Naive thymus-derived CD8-positive, alpha-beta T cell (primary cell): Measurements from ENCODE around the gene ZFHX3. TPM values are rescaled to one million over a fixed set of nuclear protein-coding genes. Genes with fewer than 3 reads are reported as not detected.

Source experiments
- ATAC-seq, 2 donors: fragments of 150-1000 bp; cut with Tn5 transposase in 1 of 2; sonication (Bioruptor Pico), chemical (Tn5 transposase) in 1 of 2; 1 replicate in 1 of 2; 2 replicates in 1 of 2; pipeline ENCODE4 v1.10.0; 2021; ENCODE audit warnings: mild to moderate bottlenecking in 2 of 2, moderate library complexity in 2 of 2
- POLR2A ChIA-PET: fragments of 350-600 bp; sonication (Branson Sonifier 250); formaldehyde crosslinking; loops from one replicate; lab custom pipeline; 2021; ENCODE audit warnings: antibody characterized with exemption; lab: Charles Lee
- DNase-seq, 10 donors: peaks; one replicate each; pipeline versions ENCODE4 v3.0.0 to v3.0.0-alpha.2; 2020 to 2022
- H3K27ac Mint-ChIP-seq, 10 donors: one replicate each; pipeline ENCODE4 v1.8.0; 2020 to 2022; ENCODE audit warnings: mild to moderate bottlenecking in 10 of 10, mixed read lengths in 10 of 10, moderate library complexity in 4 of 10, inconsistent platforms in 1 of 10
- H3K27me3 Mint-ChIP-seq, 5 donors: one replicate each; pipeline ENCODE4 v1.8.0; 2021 to 2022; ENCODE audit warnings: mixed read lengths in 5 of 5
- H3K36me3 Mint-ChIP-seq, 3 donors: one replicate each; pipeline ENCODE4 v1.8.0; 2020 to 2022; ENCODE audit warnings: mixed read lengths in 3 of 3, mild to moderate bottlenecking in 2 of 3, inconsistent platforms in 1 of 3
- H3K4me1 Mint-ChIP-seq, 4 donors: one replicate each; pipeline ENCODE4 v1.8.0; 2021 to 2022; ENCODE audit warnings: mixed read lengths in 4 of 4
- H3K4me3 Mint-ChIP-seq, 10 donors: one replicate each; pipeline ENCODE4 v1.8.0; 2020 to 2022; ENCODE audit warnings: mild to moderate bottlenecking in 10 of 10, mixed read lengths in 10 of 10, moderate library complexity in 6 of 10, inconsistent platforms in 1 of 10
- H3K9me3 Mint-ChIP-seq, 9 donors: one replicate each; pipeline ENCODE4 v1.8.0; 2020 to 2022; ENCODE audit warnings: mixed read lengths in 9 of 9, mild to moderate bottlenecking in 3 of 9, inconsistent platforms in 1 of 9, moderate library complexity in 1 of 9
- polyA plus RNA-seq, 3 donors: library from polyadenylated mRNA; unstranded; fragments of 300-500 nt; fragmentation: Illumina TruSeq; gene quantifications; one replicate each; pipeline ENCODE4 v1.2.3, GENCODE V29; 2021
- total RNA-seq, 8 experiments: library from RNA in 2 of 8; stranded (reverse) in 2 of 8; gene quantifications; one replicate each; pipeline ENCODE4 v1.2.3 and lab custom pipeline; 2021 to 2026

Gene ZFHX3
- total and polyA plus RNA-seq, 5 experiments from 2014 or later: 0.05 to 0.38 (median 0.34) TPM; not detected in 2

DNA sequence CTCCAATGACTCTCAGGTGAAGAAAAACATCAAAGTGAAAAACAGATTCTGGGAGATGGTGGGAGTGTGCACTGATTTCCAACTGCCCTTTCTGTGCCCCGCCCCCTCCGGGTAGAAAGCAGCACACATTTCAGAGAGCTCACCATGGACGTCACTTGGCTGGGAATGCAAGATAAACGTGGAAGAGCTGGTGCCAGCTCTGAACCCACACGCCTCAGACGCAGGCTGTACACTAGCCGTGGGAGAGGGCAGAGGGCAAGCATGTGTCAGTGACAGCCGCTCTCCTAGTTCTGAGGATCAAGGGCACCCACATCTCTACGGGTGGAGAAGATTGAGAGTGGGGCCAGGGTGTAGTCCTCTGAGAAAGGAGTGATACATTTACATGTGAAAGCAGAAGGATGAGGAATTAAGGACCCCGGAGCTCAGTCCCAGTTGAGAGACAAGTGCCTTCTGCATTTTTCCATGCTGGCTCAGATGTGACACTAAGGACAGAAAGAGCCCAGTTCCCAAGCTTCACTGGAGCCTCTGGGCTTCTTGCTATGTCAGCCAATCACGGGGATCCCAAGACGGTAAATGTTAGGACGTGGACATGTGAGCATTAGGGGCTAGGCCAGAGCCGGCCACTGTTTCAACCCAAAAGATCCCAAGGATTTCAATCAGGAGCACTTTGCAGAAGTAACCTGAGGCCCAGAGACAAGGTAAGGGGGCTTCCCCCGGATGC, 101.3 kb downstream of the ZFHX3 start:
- H3K4me3 Mint-ChIP-seq: no peak overlapping the region
- H3K9me3 Mint-ChIP-seq: no peaks in the 10 kb centered on the region
- H3K27me3 Mint-ChIP-seq: peaks cover 0 to 2% (median 0%) of the 10 kb centered on the region in 5 donors

GRCh38 chr16:72946063-72946462, 101.9 kb downstream of the ZFHX3 start:
- ATAC-seq: no peak
- Mint-ChIP-seq H3K4me1 (no peaks in the 10 kb centered on the region), H3K4me3 (no peak overlapping the region), H3K27ac (no peak overlapping the region), H3K9me3 (no peaks in the 10 kb centered on the region), H3K27me3 (peaks cover 0 to 2% (median 0%) of the 10 kb centered on the region in 5 donors), H3K36me3 (no peaks in the 10 kb centered on the region)
- DNase-seq: no peak
- POLR2A ChIA-PET: no interaction called here

More for the DNA sequence above, 101.3 kb downstream of the ZFHX3 start:
- Mint-ChIP-seq H3K4me1 (no peaks in the 10 kb centered on the region), H3K36me3 (no peaks in the 10 kb centered on the region), H3K27ac (no peak overlapping the region)
- ATAC-seq: no peak
- POLR2A ChIA-PET: no interaction called here
- DNase-seq: no peak

DNA sequence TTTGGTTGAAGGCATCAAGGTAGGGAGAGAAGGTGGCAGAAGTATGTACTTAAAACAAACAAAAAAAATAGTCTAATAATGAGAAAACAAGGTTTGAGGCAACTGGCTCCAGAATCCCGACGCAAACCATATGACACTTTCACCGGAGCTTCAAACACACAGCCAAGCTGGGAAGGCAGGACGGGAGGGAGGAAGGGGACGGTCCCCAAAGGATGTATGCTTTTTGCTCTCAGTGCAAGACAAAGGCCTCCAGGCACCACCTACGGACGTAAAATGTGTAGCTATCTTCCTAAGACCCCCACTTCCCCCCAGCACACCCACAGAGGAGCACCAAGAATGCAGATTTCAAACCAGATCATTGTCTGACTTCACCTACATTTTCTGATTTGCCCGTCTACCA, 102.3 kb downstream of the ZFHX3 start:
- Mint-ChIP-seq H3K27me3 (peaks cover 0 to 2% (median 0%) of the 10 kb centered on the region in 5 donors), H3K4me3 (no peak overlapping the region), H3K36me3 (no peaks in the 10 kb centered on the region), H3K4me1 (no peaks in the 10 kb centered on the region), H3K9me3 (no peaks in the 10 kb centered on the region), H3K27ac (no peak overlapping the region)
- no peak for DNase-seq
- no peak for ATAC-seq
- POLR2A ChIA-PET: no interaction called here

- ATAC-seq (no peak), DNase-seq (no peak)
- POLR2A ChIA-PET: no interaction called here
- Mint-ChIP-seq H3K27ac (no peak overlapping the region), H3K9me3 (no peaks in the 10 kb centered on the region), H3K27me3 (peaks cover 0 to 2% (median 0%) of the 10 kb centered on the region in 5 donors), H3K4me1 (no peaks in the 10 kb centered on the region), H3K36me3 (no peaks in the 10 kb centered on the region), H3K4me3 (no peak overlapping the region)
Measured at GRCh38 chr16:72944757-72945485, 103.0 kb downstream of the ZFHX3 start.

GRCh38 chr16:72942021-72942420, 105.9 kb downstream of the ZFHX3 start:
- no peaks in the 10 kb centered on the region for H3K4me1 Mint-ChIP-seq

DNA sequence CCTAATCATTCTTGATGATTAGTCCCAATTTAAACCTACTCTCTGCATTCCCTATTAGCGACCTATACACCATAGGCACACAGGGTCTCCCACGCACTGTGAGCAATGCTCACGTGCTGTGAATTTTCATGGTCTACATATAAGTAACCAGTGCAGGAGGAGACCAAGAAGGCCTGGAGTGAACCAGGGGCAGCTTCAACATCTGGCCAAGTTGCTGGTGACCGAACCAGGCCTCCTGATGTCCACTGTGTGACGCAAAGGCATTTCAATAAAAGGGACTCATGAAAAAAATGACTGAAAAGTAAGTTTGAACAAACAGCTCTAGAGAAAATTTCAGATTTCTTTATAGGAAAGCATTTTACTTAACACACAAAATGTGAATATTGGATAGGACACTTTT, 107.0 kb downstream of the ZFHX3 start:
- no peak for DNase-seq
- no peak overlapping the region for H3K4me3 Mint-ChIP-seq
- no peaks in the 10 kb centered on the region for H3K36me3 Mint-ChIP-seq
- H3K4me1 Mint-ChIP-seq: no peaks in the 10 kb centered on the region
- peaks cover 0 to 2% (median 0%) of the 10 kb centered on the region in 9 donors for H3K9me3 Mint-ChIP-seq
- peaks cover 0 to 12% (median 4%) of the 10 kb centered on the region in 5 donors for H3K27me3 Mint-ChIP-seq
- no peak overlapping the region for H3K27ac Mint-ChIP-seq
- POLR2A ChIA-PET: no interaction called here
- ATAC-seq: no peak

More at GRCh38 chr16:72942021-72942420, 105.9 kb downstream of the ZFHX3 start:
- POLR2A ChIA-PET: no interaction called here
- Mint-ChIP-seq H3K27ac (no peak overlapping the region), H3K36me3 (no peaks in the 10 kb centered on the region), H3K27me3 (peaks cover 0 to 2% (median 0%) of the 10 kb centered on the region in 5 donors), H3K4me3 (no peak overlapping the region), H3K9me3 (no peaks in the 10 kb centered on the region)
- DNase-seq (no peak), ATAC-seq (no peak)

DNA sequence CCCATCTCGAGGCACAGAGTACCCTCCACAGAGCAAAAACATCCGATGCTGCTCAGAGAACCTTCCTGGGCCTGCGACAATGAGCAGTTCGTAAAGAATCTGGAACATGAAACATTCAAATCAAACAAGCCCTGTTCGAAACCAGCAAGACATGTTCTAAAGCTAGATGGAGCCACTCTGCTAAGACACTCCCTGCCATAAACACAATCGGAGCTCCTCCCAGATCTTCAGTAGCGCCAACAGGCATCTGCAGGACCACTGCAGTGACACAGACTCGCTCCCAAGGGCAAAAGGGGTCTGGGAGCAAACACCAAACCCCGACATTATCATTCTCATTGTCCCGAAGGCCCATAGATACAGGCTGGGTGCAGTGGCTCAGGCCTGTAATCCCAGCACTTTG, 108.7 kb downstream of the ZFHX3 start:
- H3K27ac Mint-ChIP-seq: no peak overlapping the region
- POLR2A ChIA-PET: no interaction called here
- peaks cover 0 to 2% (median 0%) of the 10 kb centered on the region in 9 donors for H3K9me3 Mint-ChIP-seq
- H3K36me3 Mint-ChIP-seq: no peaks in the 10 kb centered on the region
- ATAC-seq (no peak), DNase-seq (no peak)
- no peak overlapping the region for H3K4me3 Mint-ChIP-seq
- peaks cover 0 to 19% (median 5%) of the 10 kb centered on the region in 5 donors for H3K27me3 Mint-ChIP-seq
- peaks cover 0 to 4% (median 0%) of the 10 kb centered on the region in 4 donors for H3K4me1 Mint-ChIP-seq

DNA sequence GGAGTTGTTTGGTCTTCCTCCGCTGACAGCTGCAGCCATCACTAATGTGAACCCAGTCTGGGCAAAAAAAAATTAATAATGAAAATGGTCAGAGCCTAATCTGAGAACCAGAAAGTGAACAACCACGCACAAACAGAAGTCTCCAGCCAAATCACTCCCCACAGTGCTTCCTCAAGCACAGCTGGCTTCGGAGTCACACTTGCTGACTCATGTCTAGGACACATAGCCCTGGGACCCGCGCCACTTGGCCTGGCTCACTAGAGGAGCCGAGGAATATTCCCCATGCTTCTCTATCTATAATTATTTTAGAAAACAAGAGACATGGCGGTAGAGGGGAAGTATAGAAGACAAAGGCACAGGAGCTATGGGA, 109.1 kb downstream of the ZFHX3 start:
- no peaks in the 10 kb centered on the region for H3K36me3 Mint-ChIP-seq
- H3K4me3 Mint-ChIP-seq: no peak overlapping the region
- H3K27ac Mint-ChIP-seq: no peak overlapping the region
- H3K27me3 Mint-ChIP-seq: peaks cover 0 to 19% (median 5%) of the 10 kb centered on the region in 5 donors
- peaks cover 0 to 4% (median 0%) of the 10 kb centered on the region in 4 donors for H3K4me1 Mint-ChIP-seq
- ATAC-seq: no peak
- peaks cover 0 to 2% (median 0%) of the 10 kb centered on the region in 9 donors for H3K9me3 Mint-ChIP-seq
- DNase-seq: no peak
- POLR2A ChIA-PET: no interaction called here

GRCh38 chr16:72937916-72938794, 109.8 kb downstream of the ZFHX3 start:
- no peak overlapping the region for H3K4me3 Mint-ChIP-seq
- H3K9me3 Mint-ChIP-seq: peaks cover 0 to 2% (median 0%) of the 10 kb centered on the region in 9 donors
- no peaks in the 10 kb centered on the region for H3K36me3 Mint-ChIP-seq
- H3K27me3 Mint-ChIP-seq: peaks cover 0 to 19% (median 5%) of the 10 kb centered on the region in 5 donors
- DNase-seq (no peak), ATAC-seq (no peak)
- POLR2A ChIA-PET: no interaction called here
- peaks cover 0 to 6% (median 0%) of the 10 kb centered on the region in 4 donors for H3K4me1 Mint-ChIP-seq
- no peak overlapping the region for H3K27ac Mint-ChIP-seq

- ATAC-seq: no peak
- peaks cover 0 to 19% (median 5%) of the 10 kb centered on the region in 5 donors for H3K27me3 Mint-ChIP-seq
- H3K27ac Mint-ChIP-seq: no peak overlapping the region
- no peak overlapping the region for H3K4me3 Mint-ChIP-seq
- no peak for DNase-seq
- peaks cover 0 to 14% (median 0%) of the 10 kb centered on the region in 4 donors for H3K4me1 Mint-ChIP-seq
- peaks cover 0 to 2% (median 0%) of the 10 kb centered on the region in 9 donors for H3K9me3 Mint-ChIP-seq
- POLR2A ChIA-PET: no interaction called here
- no peaks in the 10 kb centered on the region for H3K36me3 Mint-ChIP-seq
Measured at GRCh38 chr16:72937360-72937759, 110.6 kb downstream of the ZFHX3 start.

- Mint-ChIP-seq H3K4me3 (no peak overlapping the region), H3K4me1 (peaks cover 0 to 23% (median 0%) of the 10 kb centered on the region in 4 donors), H3K27me3 (peaks cover 0 to 19% (median 4%) of the 10 kb centered on the region in 5 donors), H3K27ac (no peak overlapping the region), H3K36me3 (no peaks in the 10 kb centered on the region), H3K9me3 (peaks cover 0 to 2% (median 0%) of the 10 kb centered on the region in 9 donors)
- POLR2A ChIA-PET: no interaction called here
- ATAC-seq (no peak), DNase-seq (no peak)
Measured at GRCh38 chr16:72936408-72936807, 111.5 kb downstream of the ZFHX3 start.

DNA sequence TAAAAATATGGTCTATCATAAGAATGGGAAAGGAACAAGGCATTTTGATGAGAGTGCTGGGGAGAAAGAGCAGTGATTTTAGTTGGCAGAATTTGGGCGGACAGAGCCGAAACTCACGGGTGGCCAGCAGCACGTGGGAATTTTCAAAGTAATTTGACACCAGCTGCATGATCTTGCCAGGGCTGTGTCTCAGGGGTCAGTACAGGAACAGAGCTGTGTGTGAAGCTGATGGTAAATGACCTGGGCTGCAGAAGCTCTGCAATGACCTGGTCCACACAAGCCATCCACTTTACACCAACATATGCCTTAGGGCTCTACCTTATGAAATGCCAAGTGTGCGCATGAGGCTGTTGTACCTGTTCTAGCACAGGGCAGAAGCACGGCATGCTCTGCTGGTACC, 112.0 kb downstream of the ZFHX3 start:
- Mint-ChIP-seq H3K27me3 (peaks cover 0 to 19% (median 4%) of the 10 kb centered on the region in 5 donors), H3K9me3 (peaks cover 0 to 2% (median 0%) of the 10 kb centered on the region in 9 donors), H3K4me3 (no peak overlapping the region), H3K36me3 (no peaks in the 10 kb centered on the region), H3K27ac (no peak overlapping the region), H3K4me1 (peaks cover 0 to 25% (median 0%) of the 10 kb centered on the region in 4 donors)
- ATAC-seq (no peak), DNase-seq (no peak)
- POLR2A ChIA-PET: no interaction called here
